Cardiac septum (tissue), 1 donor: ENCODE data around the gene GNAL. TPM values are rescaled to one million over a fixed set of nuclear protein-coding genes. Genes with fewer than 3 reads are reported as not detected.
"Not testable (repeated sequence)": the region's sequence is repeated elsewhere in the genome, so short reads cannot be mapped to it uniquely, and the experiment has no call there.

ENCODE experiments used
- DNase-seq: peaks from one replicate; pipeline ENCODE4 v3.0.0-alpha.2; 2020; ENCODE audit warnings: low spot score
- intact Hi-C: fragments of 100-400 bp; cut with DNase I; formaldehyde crosslinking; loops from one replicate; pipeline ENCODE4 v1.14.0; 2022
- long read RNA-seq: library from polyadenylated mRNA; unstranded; transcript quantifications from one replicate; pipeline ENCODE4 v2.0.0, GENCODE V29; 2021
- total RNA-seq: library from RNA; stranded (reverse); fragmentation: NEBNext Ultra II Directional; extraction: Animal tissue kit (Norgen Biotek cat#: 25700); gene quantifications from one replicate; pipeline ENCODE4 v1.2.1, GENCODE V29; 2021
- donor health status: DM: no; HTN: no; CAD: no.

Gene GNAL
- 1.1 TPM for total RNA-seq
- long read RNA-seq, full-length matches to known transcripts, result 1 of 2 reads
- long read RNA-seq, partial matches to known transcripts, result 0 of 2 reads
- long read RNA-seq, other reads (novel, unspliced or antisense), result 1 of 2 reads

- intact Hi-C loops, result no loop called here
- peak; percentile 84 for DNase-seq
These were observed at the start of gene GNAL for GRCh38 chr18:11688972-11689668. GNAL (plus strand) TSS chr18:11689264; CDS start chr18:11689564, 300 bp downstream.

GRCh38 chr18:11647310-11647709 is 41.8 kb upstream of the GNAL start:
- intact Hi-C loops, DNase-seq: not testable (repeated sequence)

- intact Hi-C loops, DNase-seq: not testable (repeated sequence)
These were observed 41.3 kb upstream of the GNAL start for GRCh38 chr18:11647804-11648203.

- intact Hi-C loops, result loop anchor here (10.0 kb wide), 1 partner anchor 225 kb away; no protein-coding TSS in a partner anchor
- DNase-seq, result no peak
These were observed 39.2 kb upstream of the GNAL start for GRCh38 chr18:11649839-11650238.

DNA sequence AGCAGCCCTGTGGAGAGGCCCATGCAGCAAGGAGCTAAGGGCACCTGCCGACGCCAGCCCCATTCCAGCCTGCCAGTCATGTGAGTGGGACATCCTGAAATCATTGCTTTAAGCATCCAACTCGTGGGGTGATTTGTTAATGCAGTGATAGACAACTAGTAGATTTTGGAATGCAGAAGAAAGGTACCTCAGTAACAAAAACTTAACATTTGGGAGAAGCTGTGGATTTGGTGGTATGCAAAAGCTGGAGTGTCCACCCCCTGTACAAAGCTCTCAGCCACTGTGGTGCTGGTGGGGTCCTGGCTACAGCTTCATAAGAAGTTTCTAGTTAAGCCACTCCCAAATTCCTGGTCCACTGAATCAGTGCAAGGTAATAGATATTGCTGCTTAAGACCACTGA is 37.2 kb upstream of the GNAL start:
- no peak for DNase-seq
- intact Hi-C loops, result loop anchor here (10.0 kb wide), 1 partner anchor 223 kb away; no protein-coding TSS in a partner anchor

- no peak for DNase-seq
- intact Hi-C loops, result loop anchor here (10.0 kb wide), 1 partner anchor 221 kb away; no protein-coding TSS in a partner anchor
These were observed 35.5 kb upstream of the GNAL start for GRCh38 chr18:11653521-11653920.

DNA sequence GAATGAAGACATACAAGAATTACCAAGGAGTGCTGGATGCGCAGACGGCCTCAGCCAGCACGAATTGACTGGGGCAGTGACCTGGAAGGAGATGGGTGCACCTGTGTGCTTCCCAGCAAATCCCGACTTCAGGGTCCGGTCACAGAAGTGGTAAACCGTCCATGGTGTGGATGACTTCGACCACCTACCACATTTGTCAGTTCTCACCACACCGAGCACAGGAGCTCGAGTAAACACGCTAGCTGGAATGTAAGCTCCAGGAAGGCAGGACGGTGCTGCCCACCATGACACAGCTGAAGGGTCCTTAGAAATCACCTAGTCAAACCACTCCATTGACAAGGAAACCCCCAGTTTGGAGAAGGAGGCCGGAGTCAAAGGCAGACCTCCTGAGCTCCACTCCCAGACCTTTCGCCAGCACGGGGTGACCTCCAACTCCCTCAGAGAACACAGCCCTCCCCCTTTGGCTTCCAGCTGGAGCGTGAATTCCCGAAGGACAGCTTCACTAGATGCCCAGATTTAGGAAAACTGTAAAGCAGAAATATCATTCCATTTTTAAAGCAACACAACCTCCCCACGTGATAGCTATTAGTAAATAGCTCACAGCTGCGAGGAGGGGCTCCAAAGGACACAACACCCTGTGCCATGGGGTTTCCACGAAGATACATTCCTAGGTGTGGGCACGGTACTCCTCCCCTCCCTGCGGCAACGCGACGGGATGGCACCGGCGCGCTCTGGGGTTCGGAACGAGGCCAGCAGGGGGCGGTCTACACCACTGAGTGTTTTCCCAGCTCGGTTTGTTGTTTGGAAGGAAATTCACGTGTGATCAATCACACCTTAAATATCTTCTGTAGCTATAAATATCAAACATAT is 34.1 kb upstream of the GNAL start:
- DNase-seq, result no peak
- intact Hi-C loops, result loop anchor here (5.0 to 10.0 kb wide), 2 partner anchors 82 to 220 kb away; no protein-coding TSS in a partner anchor

DNA sequence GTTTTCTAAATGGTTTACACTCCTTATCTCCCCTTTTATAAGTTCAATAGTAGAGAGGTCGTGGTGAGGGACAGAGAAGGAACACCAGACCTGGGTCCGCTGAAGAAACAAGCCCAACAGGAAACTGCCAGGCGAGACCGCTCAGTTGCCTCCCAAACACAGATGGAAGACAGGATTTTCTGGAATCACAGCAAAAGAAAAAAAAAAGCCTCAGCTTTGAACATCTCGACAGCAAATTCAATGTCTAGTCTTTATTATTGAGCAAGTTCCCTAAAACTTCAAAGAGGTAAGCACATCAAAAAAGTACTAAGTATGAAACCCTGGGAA is 33.5 kb upstream of the GNAL start:
- DNase-seq, result no peak
- intact Hi-C loops, result loop anchor here (5.0 to 10.0 kb wide), 2 partner anchors 82 to 219 kb away; no protein-coding TSS in a partner anchor

DNA sequence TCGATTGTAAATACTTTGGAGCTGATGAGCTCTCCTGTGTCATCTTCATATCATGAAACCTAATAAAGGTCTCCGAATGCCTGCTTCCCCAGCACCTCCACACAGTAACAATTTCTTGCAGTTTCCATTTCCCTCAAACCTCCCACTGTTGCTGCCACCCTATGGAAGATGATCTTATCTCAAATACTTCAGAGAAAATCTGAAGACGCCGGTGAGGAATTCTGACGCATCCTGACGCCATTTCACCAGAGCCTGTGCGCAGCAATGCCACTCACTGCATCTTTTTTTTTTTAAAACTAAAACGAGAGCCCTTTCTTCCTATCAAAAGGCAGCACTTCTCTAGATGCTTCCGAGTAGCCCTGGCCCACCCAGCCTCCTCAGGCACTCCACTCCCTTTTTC is 31.9 kb upstream of the GNAL start:
- intact Hi-C loops, result loop anchor here (5.0 to 10.0 kb wide), 2 partner anchors 80 to 218 kb away; no protein-coding TSS in a partner anchor
- DNase-seq, result no peak

GRCh38 chr18:11657554-11657953 is 31.5 kb upstream of the GNAL start:
- no peak for DNase-seq
- intact Hi-C loops, result loop anchor here (5.0 to 10.0 kb wide), 2 partner anchors 80 to 217 kb away; no protein-coding TSS in a partner anchor

DNA sequence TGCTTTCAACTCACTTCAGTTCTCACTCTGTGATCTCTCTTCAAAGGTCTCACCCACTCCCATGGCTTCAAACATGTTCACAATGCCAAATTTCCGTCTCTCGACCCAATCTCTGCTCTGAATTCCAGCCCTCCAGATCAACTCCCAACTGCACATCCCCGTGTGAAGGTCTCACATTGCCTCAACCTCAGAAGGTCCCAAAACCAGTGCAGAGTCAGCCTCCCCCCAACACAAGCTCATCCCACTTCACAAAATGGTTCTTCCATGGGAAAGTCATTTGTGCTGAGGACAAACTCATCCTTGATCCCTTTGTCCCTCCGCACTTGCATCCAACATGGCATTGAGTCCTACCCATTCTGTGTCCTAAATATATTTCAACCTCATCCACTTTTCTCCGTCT is 31.0 kb upstream of the GNAL start:
- intact Hi-C loops, result loop anchor here (5.0 to 10.0 kb wide), 2 partner anchors 79 to 217 kb away; no protein-coding TSS in a partner anchor
- DNase-seq, result no peak

DNA sequence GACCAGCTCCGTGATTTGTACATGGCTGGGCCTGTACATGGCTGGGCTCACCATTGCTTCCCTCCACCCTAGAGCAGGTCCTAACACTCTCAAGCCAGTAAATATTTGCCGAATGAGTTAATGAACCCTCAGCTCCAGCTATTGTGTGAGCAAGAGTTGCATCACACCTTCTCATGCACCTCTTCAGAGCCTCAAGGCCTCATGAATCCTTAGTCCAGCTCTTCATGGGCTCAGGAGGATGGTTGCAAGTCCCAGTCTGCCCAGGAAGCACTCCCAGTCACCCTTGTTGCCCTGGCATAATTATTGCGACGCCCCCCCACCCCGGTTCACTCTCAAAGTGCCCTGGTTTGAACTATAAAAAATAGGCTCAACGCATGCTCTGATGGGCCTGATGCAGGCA is 30.1 kb upstream of the GNAL start:
- intact Hi-C loops, result loop anchor here (5.0 to 10.0 kb wide), 2 partner anchors 78 to 216 kb away; no protein-coding TSS in a partner anchor
- DNase-seq, result no peak

- DNase-seq, result no peak
- intact Hi-C loops, result no loop called here
These were observed 28.4 kb upstream of the GNAL start for GRCh38 chr18:11660691-11661090.

DNA sequence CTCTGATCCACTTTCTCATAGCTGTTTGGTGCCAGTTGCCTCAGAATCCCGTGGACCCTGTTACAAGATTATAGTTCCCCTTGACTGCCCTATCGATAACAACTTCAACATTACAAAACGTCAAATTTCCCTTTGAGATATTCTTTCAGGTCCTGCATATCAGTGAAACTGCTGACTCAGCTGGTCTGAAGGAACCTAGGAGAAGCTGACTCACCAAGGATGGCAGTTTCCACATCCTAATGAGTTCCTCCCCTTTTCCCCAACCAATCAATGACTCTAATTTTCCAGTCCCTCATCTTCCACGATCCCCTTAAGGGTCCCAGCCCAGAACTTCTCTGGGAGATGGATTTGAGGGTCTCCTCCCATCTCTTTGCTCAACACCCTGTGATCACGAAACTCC is 27.6 kb upstream of the GNAL start:
- intact Hi-C loops, result no loop called here
- DNase-seq, result no peak

DNA sequence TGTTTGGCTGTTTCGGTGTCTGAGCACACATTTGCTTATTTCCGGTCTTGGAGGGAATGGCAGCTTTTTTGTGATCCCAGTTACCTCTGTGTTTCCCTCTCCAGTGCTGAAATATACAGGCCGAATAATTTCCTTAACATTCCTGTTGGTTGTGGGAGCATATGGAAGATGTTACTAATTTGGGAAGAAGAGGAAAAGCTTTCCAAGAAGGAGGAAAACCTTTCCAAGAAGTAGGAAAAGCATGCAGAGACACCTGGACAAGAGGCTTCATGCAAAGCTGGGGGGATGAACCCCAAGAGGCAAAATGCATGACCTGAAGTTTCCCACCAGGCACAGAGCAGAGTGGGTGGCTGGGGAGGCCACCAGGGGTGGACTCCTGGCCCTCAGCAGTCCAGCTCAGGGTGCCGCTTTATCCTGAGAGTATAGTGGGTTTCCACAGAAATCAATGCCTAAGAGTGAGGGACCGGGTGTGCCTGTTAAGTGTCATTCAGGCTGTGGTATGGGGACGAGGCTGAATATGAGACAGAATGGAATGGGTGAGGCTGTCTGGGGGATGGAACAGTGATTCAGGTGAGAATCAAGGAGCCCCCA is 25.5 kb upstream of the GNAL start:
- intact Hi-C loops, result no loop called here
- DNase-seq, result no peak

DNA sequence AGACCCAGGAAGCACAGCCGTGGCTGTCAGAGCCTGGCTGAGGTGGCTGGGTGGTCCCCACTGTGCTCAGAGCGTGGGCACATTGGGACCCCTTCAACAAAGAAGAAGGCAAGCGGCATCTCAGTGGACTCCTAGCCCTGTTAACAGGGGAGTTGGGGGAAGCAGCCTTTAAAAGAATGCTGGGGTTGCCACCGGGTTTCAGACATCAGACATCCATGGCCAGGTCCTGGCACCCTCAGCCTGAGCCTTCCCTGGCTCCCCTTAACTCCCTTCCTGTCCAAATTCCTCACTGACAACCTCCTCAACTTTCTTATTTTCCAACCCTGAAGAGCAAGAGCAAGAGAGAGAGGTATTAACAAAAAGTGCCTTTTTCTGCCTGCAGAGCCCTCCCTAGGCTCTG is 24.8 kb upstream of the GNAL start:
- no peak for DNase-seq
- intact Hi-C loops, result no loop called here

DNA sequence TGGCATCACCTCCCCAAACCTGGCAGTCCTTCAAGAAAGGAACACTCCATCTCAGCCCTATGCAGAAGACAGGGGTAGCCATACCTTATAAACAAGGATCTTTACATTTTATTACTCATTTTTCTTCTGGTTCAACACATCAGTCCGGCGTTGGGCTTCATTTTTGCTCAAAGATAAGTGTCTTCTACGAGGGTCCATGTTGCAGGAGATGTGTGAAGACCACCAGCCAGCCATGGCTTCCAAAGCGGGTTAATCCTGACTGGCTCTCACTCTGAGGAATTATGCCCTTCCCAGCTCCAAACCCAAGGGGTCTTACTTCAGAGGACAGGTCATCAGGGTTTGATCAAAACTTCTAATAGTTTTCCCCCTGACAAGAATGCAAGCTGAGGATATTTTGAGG is 23.9 kb upstream of the GNAL start:
- intact Hi-C loops, result no loop called here
- no peak for DNase-seq

- DNase-seq, result no peak
- intact Hi-C loops, result no loop called here
These were observed 23.5 kb upstream of the GNAL start for GRCh38 chr18:11665587-11665986.

GRCh38 chr18:11666176-11666575 is 22.9 kb upstream of the GNAL start:
- DNase-seq, result no peak
- intact Hi-C loops, result no loop called here

DNA sequence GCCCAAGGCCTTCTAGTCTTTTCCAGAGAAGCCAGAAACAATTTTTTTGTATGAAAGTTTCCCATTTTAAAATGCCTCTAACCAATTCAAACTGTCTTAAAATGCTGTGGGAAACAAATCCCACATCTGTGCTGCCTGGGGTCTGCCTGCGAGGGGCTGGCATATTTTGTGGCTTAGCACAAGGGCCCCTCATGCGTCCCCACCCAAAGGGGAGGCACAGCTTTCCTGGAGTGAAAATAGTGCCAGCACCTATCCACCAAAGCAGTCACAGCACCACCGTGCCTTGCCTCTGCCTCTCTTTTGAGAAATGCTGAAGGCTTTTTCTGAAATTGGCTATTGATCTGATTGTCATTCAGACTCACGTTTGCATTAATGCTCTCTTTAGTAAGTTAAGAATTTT is 22.2 kb upstream of the GNAL start:
- intact Hi-C loops, result no loop called here
- no peak for DNase-seq
